Right hindlimb (tissue), 1 donor: ENCODE data around the gene CTNS.

Experiments used
- DNase-seq: peaks from one replicate; pipeline ENCODE4 v3.0.0-alpha.2; 2018

The CTNS gene

GRCh38 chr17:3626831-3627768, 9.5 kb upstream of the CTNS start:
- no peak for DNase-seq

GRCh38 chr17:3627769-3628167, 8.8 kb upstream of the CTNS start:
- DNase-seq: no peak

- DNase-seq: no peak
These were observed 5.8 kb upstream of the CTNS start for GRCh38 chr17:3630781-3631180.

DNA sequence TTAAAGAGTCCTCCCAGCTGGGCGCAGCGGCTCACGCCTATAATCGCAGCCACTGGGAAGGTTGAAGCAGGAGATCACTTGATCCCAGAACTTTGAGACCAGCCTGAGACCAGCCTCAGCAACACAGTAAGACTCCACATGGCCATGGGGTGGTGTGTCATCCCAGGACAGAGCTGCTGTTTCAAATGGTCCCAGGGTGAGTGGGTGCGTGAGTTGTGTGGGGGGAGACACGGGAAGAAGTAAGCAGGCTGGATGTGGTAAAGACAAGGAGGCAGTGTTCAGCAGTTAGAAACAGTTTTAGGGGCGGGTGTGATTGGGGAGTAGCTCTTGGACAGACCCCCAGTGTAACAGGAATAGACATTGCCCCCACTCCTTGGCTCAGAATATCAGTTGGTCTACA, 4.3 kb upstream of the CTNS start:
- no peak for DNase-seq

- peak; percentile 47 for DNase-seq
These were observed 946 bp upstream of the CTNS start for GRCh38 chr17:3635474-3636153.

- no peak for DNase-seq
These were observed 381 bp downstream of the CTNS start for GRCh38 chr17:3636908-3637373.

DNA sequence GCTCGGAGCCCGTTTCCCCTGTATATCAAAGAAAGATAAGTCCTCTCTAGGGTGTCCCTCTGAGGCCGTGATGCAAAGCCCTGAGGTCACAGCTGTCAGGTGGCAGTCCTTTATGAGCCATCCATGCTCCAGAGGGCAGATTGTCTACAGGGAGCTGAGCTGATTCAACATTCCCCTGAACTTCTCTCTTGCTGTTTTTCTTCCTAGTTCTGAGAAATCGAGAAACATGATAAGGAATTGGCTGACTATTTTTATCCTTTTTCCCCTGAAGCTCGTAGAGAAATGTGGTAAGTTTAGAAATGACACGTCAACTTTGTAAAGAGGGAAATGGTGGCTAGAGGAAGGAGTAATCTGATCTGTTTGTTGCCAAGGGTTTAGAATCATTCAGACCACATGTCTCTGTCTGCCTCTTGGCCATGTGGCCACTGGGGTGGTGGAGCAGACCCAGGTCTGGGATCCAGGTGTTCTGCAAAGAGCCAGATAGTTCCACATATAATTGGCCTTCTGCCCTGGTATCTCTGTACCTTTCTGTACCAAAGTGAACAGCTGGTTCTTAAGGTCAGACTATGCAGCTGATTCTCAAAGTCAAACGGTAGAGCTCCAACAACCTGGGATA, 3.5 kb downstream of the CTNS start:
- DNase-seq: no peak

- no peak for DNase-seq
These were observed 4.5 kb downstream of the CTNS start for GRCh38 chr17:3641014-3641413.

DNA sequence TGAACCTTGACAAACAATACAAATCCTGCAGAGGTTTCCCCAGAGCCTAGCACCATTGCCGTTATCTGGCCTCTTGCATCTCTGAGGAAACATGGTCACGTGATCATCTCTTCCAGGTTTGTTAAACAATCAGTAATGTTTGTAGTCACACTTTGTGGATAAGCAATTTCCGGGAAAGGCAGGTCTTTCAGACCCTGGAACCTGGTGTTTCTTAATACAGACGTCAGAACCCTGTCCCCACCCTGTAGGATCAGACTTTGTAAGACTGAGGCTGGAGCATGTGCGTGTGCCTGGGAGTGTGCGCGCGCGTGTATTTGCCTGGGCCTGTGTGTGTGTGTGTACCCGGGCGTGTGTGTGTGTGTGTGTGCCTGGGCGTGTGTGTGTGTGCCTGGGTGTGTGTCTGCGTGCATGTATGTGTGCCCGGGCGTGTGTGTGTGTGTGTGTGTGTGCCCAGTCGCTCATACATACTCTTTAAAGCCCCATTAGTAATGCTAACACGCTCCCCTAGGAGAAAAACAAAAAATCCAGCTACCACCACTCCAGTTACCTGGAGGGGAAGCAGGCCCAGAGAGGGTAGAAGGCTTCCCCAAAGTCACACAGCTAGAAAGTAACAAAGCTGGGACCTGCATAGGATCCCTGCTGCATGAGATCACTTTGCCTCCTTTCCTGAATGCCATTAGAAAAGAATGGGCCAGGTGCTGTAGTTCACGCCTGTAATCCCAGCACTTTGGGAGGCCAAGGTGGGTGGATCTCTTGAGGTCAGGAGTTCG, 5.3 kb downstream of the CTNS start:
- no peak for DNase-seq

- DNase-seq: no peak
These were observed 7.4 kb downstream of the CTNS start for GRCh38 chr17:3643889-3644349.

DNA sequence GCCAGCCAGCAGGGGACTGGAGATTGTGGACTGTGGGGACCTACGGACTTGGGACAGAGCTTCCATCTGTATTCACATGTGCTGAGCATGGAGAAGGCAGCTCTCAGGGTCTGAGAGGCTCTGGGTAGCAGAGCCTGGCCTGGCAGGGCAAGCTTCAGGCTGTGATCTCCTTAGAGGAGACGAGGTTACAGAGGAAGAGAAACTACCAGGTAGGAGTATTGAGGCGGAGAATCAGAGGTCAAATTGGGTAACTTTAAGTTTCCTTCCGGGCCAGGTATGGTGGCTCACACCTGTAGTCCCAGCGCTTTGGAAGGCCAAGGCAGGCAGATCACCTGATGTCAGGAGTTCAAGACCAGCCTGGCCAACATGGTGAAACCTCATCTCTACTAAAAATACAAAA, 8.8 kb downstream of the CTNS start:
- no peak for DNase-seq

DNA sequence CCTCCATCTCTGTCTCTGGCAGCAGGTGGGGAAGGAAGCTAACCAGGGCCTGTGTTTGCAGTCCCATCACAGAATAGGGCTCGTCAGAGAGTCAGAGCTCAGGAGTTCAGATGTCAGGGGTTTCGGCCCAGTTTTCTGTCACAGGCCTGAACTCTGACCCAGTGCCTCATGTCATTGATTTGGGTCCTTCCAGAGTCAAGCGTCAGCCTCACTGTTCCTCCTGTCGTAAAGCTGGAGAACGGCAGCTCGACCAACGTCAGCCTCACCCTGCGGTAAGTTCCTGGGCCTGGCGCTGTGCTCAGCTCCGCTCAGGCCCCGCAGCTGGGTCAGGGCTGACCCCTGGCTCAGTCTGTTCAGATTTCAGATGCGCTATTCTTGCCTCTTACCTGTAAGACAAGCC, 10.7 kb downstream of the CTNS start:
- no peak for DNase-seq

DNA sequence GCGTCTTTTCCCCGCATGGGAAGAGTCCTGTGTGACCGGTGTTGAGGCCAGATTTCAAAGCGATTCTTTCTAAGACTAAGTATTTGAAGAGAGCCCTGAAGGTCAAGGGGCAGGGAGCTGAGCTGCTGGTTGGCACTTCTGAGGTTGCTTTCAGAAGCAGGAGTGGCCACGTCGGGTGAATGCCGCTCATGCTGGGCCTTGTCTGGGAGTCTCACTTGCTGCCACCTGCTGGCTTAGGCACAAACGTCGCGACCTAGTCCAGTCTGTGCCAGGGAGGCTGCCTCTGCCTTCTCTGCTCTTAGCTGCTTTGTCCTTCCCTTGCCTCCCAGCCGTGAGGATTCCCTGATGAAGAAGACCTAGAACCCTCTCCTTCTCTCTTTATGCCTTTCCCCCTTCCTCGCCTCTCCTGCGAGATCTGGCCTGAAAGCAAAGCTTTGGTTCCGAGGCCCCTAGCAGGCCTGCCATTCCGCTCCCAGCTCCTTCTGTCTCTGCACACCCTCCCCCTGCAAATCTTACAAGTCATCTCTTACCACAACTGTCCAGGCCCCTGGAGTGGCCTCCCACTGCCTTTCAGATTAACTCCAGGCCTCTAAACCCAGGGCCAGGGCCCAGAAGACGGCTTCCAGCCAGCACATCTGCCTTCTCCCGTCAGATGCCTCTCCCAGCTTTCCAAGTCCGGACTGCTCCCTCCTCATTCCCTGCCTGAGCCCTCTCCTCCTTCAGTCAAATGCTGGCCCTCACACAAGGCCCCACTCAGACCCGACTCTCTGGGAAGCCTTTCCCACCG, 11.4 kb downstream of the CTNS start:
- DNase-seq: peak; percentile 63

GRCh38 chr17:3655766-3656165, 19.2 kb downstream of the CTNS start:
- DNase-seq: no peak

GRCh38 chr17:3656353-3656752, 19.8 kb downstream of the CTNS start:
- DNase-seq: no peak

- DNase-seq: no peak
These were observed 20.4 kb downstream of the CTNS start for GRCh38 chr17:3656755-3657587.

GRCh38 chr17:3657588-3657869, 21.0 kb downstream of the CTNS start:
- no peak for DNase-seq

DNA sequence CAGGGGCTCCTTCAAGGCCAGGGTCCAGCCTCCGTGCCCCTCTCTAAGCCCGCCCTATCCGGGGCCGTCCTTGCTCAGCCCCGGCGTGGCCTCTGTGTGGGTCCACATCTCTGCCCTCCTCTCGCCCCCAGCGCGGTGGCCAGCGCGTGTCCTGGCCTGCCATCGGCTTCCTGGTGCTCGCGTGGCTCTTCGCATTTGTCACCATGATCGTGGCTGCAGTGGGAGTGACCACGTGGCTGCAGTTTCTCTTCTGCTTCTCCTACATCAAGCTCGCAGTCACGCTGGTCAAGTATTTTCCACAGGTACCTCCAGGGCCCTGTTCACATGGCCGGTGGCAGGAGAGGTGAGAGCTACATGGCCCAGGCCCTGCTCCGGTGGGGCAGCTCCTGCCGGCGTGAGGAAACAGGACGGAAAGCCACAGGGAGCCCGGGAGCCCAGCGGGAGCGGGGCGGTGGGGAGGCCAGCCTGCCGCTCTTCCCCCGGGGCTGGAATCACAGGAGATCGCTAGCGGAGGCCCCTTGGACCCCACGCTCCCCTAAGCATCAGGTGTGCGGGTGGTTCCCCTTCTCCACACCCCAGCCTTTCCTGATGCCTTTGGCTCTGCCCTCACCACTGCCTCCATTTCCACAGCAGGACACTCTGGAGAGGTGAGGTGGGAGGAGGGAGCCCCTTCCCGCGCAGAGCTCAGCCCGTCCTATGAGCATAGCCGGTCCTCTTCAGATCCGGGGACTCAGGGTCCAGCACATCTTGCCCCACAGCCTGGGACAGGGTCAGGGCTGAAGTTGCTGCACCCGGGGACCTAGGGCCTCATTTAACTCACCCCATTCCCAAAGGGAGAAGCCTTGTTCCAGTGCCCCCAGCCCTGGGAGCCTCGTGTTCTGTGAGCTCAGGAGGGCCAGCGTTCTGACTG, 21.6 kb downstream of the CTNS start:
- DNase-seq: no peak

- no peak for DNase-seq
These were observed 22.4 kb downstream of the CTNS start for GRCh38 chr17:3658784-3659449.
